Stimulated activated CD4-positive, alpha-beta T cell treated with anti-CD3 and anti-CD28 coated beads, Interleukin-12 subunit alpha, Interleukin-12 subunit beta, amount 100 ng/mL, for 48 hours (primary cell): ENCODE results near the gene ATP7B.

Experiments
- DNase-seq, 3 donors: peaks; one replicate each; pipeline ENCODE4 v3.0.0-alpha.2; 2020; ENCODE audit warnings: low read depth in 2 of 3, low spot score in 1 of 3

Gene ATP7B

GRCh38 chr13:51900471-51900870 is 110.8 kb downstream of the ATP7B start:
- DNase-seq: no peak

- DNase-seq: peak; percentile 24 to 34 (median 25)
Observed at GRCh38 chr13:51895906-51896888, 115.1 kb downstream of the ATP7B start.

GRCh38 chr13:51894239-51894638 is 117.0 kb downstream of the ATP7B start:
- DNase-seq: no peak

DNA sequence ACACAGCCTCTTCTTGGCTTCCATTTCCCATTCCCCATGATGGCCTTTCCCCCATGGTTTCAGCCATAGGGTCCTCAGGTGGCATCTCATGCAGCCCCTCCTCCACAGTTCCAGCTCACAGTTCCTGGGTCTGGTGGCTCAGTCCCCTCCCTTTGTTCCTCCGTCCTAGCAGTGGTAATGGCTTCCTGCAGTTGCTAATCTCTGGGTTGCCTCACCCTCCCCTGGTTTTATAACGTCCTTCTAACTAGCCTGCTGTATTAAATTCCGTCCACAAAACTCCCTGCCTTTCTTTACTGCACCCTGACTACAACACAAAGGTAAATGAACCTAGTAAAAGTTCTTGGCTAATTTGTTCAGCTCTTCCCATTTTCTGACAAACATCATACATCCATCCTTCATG is 118.6 kb downstream of the ATP7B start:
- no peak for DNase-seq

DNA sequence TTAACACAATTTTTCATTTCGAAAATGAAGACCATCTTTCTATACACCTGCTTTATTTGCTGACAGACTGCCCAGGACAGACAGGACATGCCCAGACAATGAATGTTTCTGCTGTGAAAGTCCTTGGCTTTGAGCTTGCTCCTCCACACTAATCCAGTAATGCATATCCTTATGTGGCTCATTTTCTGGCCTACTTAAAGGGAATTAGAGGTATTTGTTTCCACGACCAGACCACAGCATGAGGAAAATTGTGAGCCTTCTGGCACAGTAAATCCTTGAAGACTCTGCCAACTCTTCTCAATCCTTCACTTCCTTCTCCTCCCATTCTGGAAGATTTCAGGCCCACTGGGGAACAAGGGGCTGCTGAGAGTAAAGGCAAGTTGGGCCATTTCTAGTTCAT is 123.8 kb downstream of the ATP7B start:
- no peak for DNase-seq

DNA sequence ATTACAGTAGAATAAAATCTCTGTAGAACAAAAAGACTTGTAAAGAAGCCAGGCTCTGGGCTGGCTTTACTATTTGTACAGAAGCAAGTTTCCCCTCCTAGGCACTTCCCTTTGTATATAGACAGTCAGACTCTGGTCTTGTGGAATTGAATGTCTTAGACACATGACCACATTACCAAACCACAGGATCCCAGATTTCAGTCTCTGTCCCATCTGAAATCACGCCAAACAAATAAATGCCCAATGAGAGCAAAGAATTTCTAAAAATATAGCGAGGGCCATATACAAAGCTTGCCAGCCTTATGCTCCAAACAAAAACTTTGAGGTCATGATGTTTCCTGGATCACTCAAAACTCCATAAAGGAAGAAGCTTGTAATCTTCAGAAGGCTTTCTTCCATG is 125.6 kb downstream of the ATP7B start:
- DNase-seq: no peak

- DNase-seq: no peak
Observed at GRCh38 chr13:51883226-51883600, 128.0 kb downstream of the ATP7B start.
